ENCODE results near the gene FOXA3. TPM values are rescaled to one million over a fixed set of nuclear protein-coding genes. Genes with fewer than 3 reads are reported as not detected.

FOXA3 gene
- total and polyA plus RNA-seq, 2 experiments from 2014 or later: 1.6 to 1.9 TPM

DNA sequence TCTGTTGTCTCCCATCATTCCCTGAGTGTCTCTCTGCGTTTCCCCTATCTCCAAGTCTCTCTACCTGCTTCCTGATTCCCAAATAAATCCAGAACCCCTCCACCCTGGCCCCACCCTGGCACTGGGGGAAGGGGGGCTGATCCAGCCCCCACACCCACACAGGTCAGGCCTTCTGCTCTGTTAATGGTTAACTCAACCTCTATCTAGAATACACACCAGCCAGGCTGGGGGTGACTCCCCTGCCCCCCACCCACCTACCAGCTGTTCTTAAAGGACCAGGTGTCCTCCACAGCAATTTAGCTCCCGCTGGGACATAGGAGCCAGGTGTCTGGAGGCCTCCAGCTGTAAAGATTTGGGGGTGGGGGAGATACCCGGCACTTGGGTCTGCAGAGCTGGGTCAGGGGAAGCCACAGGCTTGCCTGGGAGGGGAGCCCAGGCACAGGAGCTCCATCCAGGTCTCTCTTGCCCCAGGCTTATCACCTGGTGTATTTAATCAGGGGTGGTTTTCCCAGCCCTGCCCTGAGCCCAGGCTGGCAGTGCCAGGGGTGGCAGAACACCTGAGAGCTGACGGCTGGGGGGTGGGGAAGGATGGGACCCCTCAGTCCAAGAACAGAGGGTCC, 17.9 kb downstream of the FOXA3 start:
- Histone ChIP-seq H3K36me3 (peaks cover 3% of the 10 kb centered on the region), H3K27ac (no peak overlapping the region), H3K9me3 (ENCODE audit: low read depth) (no peaks in the 10 kb centered on the region), H3K4me3 (peak overlapping the region; percentile 20), H3K27me3 (no peaks in the 10 kb centered on the region), H3K4me1 (ENCODE audit: low read depth) (peaks cover 9% of the 10 kb centered on the region)
- TF ChIP-seq, protein P1, sequence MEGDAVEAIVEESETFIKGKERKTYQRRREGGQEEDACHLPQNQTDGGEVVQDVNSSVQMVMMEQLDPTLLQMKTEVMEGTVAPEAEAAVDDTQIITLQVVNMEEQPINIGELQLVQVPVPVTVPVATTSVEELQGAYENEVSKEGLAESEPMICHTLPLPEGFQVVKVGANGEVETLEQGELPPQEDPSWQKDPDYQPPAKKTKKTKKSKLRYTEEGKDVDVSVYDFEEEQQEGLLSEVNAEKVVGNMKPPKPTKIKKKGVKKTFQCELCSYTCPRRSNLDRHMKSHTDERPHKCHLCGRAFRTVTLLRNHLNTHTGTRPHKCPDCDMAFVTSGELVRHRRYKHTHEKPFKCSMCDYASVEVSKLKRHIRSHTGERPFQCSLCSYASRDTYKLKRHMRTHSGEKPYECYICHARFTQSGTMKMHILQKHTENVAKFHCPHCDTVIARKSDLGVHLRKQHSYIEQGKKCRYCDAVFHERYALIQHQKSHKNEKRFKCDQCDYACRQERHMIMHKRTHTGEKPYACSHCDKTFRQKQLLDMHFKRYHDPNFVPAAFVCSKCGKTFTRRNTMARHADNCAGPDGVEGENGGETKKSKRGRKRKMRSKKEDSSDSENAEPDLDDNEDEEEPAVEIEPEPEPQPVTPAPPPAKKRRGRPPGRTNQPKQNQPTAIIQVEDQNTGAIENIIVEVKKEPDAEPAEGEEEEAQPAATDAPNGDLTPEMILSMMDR (IDR thresholded peaks at IDR 0.05; ENCODE audit: low read depth, low read length): no peak
- no peak for DNase-seq (ENCODE audit: low read depth in 1 of 2, low spot score in 1 of 2)

DNA sequence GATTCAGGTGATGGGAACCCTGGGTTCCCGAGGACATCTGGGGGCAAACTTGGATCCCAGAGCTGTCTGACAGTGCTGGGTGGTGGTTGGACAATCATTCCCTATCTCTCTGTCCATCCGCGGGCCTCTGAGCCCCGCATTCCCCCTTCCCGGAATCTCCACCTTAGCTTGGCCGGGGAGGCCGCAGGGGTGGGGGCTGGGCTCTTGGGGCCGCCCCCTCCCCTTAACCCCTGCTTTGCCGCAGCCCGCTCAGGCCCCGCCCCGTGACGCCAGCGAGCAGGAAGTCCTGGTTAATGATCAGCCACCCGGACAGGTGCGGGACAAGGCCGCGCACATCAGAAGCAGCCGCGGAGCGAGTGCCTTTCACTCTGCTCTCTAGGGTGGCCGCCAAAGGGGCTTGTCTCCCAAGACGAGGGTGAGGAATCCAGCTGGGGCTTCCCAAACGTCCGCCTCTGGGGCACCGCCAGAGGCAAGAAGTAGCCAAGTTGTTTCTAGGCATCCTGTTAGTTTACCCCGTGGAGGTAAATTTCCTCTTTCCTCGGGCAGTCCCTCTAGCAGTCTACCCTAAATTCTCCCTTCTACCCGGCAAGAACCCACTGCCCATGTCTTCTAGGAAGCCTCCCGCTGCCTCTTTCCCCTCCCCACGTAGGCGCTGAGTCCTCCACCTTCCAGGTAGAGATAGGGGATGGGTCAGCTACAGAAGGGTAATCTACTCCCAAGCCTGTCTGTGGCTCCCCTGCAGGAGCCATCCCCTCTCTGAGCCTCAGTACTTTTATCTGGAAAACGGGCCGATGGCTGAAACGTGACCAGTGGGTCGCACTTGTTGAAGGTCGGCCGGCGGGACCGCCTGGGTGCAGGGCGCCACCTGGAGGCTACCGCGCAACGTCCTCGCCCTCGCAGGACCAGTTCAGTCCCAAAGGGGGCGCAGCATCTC, 18.8 kb downstream of the FOXA3 start:
- H3K9me3 ChIP-seq (ENCODE audit: low read depth): no peaks in the 10 kb centered on the region
- peak; percentile 89 to 93 for DNase-seq (ENCODE audit: low read depth in 1 of 2, low spot score in 1 of 2)
- TF ChIP-seq, protein P1 (IDR thresholded peaks at IDR 0.05; ENCODE audit: low read depth, low read length): peak; percentile 100
- no peak overlapping the region for H3K27ac ChIP-seq
- peaks cover 9% of the 10 kb centered on the region for H3K4me1 ChIP-seq (ENCODE audit: low read depth)
- H3K36me3 ChIP-seq: peaks cover 3% of the 10 kb centered on the region
- H3K4me3 ChIP-seq: peak overlapping the region; percentile 20
- H3K27me3 ChIP-seq: no peaks in the 10 kb centered on the region

DNA sequence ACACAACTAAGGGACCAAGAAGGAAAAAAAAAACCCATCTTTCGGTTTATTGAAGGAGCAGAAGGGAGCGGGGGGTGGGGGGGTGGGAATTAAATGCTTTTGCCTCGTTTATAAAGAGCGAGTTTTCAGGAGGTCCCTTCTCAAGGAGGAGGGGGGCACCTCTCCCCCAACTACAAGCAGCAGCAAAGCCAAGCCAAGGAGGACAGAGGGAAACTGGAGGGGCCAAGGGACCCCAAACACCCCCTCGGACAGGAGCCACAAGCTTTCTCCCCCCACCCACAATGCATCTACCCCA, 19.4 kb downstream of the FOXA3 start:
- Histone ChIP-seq H3K27ac (no peak overlapping the region), H3K4me3 (no peak overlapping the region), H3K4me1 (ENCODE audit: low read depth) (peaks cover 9% of the 10 kb centered on the region), H3K9me3 (ENCODE audit: low read depth) (no peaks in the 10 kb centered on the region), H3K27me3 (no peaks in the 10 kb centered on the region), H3K36me3 (peaks cover 3% of the 10 kb centered on the region)
- no peak for DNase-seq (ENCODE audit: low read depth in 1 of 2, low spot score in 1 of 2)
- TF ChIP-seq, protein P1 (IDR thresholded peaks at IDR 0.05; ENCODE audit: low read depth, low read length): no peak

DNA sequence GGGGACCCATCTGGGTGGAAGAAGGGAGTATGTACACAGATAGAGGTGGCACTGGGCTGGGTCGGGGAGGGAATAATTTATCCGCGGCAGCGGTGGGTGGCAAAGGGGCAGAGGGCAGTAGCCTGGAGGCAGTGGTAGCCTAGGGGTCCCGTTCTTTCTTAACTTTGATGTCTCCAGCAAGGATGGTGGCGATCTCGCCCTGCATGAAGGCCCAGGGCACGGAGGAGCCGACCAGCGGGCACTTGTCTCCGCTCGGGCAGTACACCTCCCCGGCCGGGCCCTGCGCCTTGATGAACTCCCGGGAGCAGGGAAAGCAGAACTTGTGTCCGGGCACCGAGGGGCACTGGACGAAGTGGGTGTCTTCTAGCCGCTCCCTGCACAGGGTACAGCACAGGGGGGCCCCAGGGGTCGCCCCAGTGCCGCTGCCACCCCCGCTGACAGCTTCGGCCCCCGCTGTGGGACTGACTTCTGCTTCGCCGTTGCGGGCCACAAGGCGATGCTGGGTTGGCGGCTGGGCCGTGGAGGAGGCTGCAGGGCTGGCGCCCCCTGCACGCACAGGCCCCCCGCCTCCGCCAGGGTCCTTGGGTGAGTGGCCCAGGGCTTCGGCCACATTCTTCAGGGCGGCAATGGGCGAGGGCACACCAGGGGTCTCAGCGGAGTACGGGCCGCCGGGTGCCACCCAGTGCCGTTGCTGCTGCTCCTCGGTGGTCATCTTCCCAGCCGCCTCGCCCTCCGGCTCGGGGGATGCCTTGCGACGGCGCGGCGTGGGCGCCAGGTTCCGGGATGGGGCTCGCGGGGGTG, 20.0 kb downstream of the FOXA3 start:
- TF ChIP-seq, protein P1 (IDR thresholded peaks at IDR 0.05; ENCODE audit: low read depth, low read length): no peak
- peaks cover 3% of the 10 kb centered on the region for H3K36me3 ChIP-seq
- no peak overlapping the region for H3K4me3 ChIP-seq
- no peak overlapping the region for H3K27ac ChIP-seq
- DNase-seq (ENCODE audit: low read depth in 1 of 2, low spot score in 1 of 2): no peak
- no peaks in the 10 kb centered on the region for H3K27me3 ChIP-seq
- H3K9me3 ChIP-seq (ENCODE audit: low read depth): no peaks in the 10 kb centered on the region
- peaks cover 9% of the 10 kb centered on the region for H3K4me1 ChIP-seq (ENCODE audit: low read depth)

DNA sequence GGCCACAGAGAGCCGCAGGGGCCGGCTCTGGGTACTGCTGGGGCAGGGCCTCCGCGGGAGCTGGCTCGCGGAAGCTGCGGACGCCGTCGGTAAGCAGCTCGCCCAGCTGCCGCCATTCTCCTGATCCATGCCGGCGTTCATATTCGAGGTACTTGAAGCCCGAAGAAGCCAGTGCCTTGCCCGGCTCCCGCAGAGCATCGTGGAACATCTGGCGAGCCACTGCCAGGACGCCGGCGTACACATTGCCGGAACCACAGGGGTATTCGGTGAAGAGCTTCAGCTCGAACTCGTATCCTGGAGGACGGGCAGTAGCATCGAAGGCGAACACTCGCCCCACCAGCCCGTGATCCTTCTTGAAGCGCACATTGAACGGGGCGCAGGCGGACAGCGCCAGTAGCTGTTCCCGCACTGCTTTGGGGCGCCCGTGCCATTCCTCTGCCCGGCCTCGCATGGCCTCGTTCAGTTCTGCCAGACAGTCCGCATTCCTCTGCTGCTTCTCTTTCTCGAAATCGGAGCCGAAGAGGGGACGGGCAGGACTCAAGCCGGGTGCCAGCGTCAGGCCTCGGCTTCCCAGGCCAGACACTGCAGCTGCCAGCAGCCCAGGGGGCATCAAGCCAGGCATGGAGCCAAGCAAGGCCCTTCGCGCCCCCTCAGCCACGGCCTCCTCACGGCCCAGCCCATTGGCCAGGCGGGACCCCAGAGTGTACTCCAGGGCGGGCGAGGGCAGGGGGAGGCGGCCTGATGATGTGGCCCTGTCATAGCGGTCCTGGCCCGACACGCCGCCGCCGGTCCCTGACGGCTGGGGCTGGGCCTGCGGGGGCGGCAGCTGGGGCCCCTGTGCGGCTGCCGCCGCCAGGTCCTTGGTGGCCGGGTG, 20.8 kb downstream of the FOXA3 start:
- Histone ChIP-seq H3K9me3 (ENCODE audit: low read depth) (no peaks in the 10 kb centered on the region), H3K27me3 (no peaks in the 10 kb centered on the region), H3K36me3 (peaks cover 3% of the 10 kb centered on the region), H3K4me1 (ENCODE audit: low read depth) (peaks cover 9% of the 10 kb centered on the region), H3K4me3 (peak overlapping the region; percentile 58), H3K27ac (peak overlapping the region; percentile 98)
- TF ChIP-seq, protein P1 (IDR thresholded peaks at IDR 0.05; ENCODE audit: low read depth, low read length): no peak
- peak in 1 of 2 donors; percentile 19 for DNase-seq (ENCODE audit: low read depth in 1 of 2, low spot score in 1 of 2)

All from cardiac muscle cell (in vitro differentiated cells and primary cell).